WERI-Rb-1 (cell line): Measurements from ENCODE around the gene TMEM38A.

ENCODE experiments used
- DNase-seq: peaks from one replicate; pipeline ENCODE4 v3.0.0-alpha.2; 2020
- H3K27ac ChIP-seq: fragments of 250-450 bp; sonication (Bioruptor Pico); 2 replicates; pipeline ENCODE4 v1.5.1; 2020; ENCODE audit warnings: mild to moderate bottlenecking, moderate library complexity
- H3K27me3 ChIP-seq: fragments of 250-450 bp; sonication (Bioruptor Pico); 2 replicates; pipeline ENCODE4 v1.5.1; 2021; ENCODE audit warnings: mild to moderate bottlenecking, low read depth, moderate library complexity; ENCODE audit not compliant: insufficient read depth, severe bottlenecking
- H3K36me3 ChIP-seq: fragments of 250-450 bp; sonication (Bioruptor Pico); 2 replicates; pipeline ENCODE4 v1.5.1; 2020; ENCODE audit warnings: mild to moderate bottlenecking, moderate library complexity
- H3K4me3 ChIP-seq: 2 replicates; pipeline ENCODE4 v1.5.1; 2011; ENCODE audit warnings: low read depth, mild to moderate bottlenecking, control low read depth, low read length
- H3K9me3 ChIP-seq: fragments of 250-450 bp; sonication (Bioruptor Pico); 2 replicates; pipeline ENCODE4 v1.5.1; 2021; ENCODE audit warnings: mild to moderate bottlenecking, moderate library complexity; ENCODE audit not compliant: severe bottlenecking
- TF ChIP-seq, protein P1 (sequence below): IDR thresholded peaks from 2 replicates; pipeline ENCODE4 v1.5.1; 2011; ENCODE audit warnings: low read depth, mild to moderate bottlenecking, control low read depth, inconsistent platforms, low read length

The TMEM38A gene, protein sequence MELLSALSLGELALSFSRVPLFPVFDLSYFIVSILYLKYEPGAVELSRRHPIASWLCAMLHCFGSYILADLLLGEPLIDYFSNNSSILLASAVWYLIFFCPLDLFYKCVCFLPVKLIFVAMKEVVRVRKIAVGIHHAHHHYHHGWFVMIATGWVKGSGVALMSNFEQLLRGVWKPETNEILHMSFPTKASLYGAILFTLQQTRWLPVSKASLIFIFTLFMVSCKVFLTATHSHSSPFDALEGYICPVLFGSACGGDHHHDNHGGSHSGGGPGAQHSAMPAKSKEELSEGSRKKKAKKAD

DNA sequence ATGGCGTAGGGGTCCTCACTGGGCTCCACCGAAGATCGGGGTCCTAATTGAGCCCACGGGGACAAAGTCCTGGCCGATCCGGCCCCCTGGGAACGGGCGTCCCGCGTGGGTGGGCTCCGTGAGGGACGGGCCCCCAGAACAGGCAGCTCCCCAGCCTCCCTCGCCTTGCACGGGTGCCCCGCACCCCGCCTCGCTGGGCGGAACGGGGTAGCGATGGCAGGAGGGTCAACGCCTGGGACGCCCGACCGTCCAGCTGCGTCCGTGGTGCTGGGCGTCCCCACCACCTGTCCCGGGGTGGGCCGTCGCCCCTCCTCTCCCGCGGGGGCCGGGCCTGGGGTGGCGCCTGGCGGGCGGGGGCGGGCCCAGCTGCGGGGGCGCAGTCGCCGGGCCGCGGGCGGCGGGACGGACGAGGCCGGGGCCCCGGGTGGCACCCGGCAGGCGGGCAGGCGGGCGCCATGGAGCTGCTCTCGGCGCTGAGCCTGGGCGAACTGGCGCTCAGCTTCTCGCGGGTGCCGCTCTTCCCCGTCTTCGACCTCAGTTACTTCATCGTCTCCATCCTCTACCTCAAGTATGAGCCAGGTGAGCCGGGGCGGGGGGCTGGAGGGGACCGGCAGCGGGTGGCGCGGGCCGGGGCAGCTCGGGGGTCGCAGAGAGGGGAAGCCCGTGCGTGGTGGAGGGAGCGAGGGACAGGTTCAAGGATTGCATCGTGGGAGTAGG, at the start of gene TMEM38A:
Gene TMEM38A, plus strand, starts transcription at position 377 of the 717 bp plus-strand sequence. Its CDS starts 79 bp downstream, at position 456.
- Histone ChIP-seq H3K27ac (peak within 1 kb of the TSS; percentile 97), H3K36me3 (peaks cover 26% of the 10 kb centered on the region), H3K4me3 (peak within 1 kb of the TSS; percentile 81), H3K9me3 (no peaks in the 10 kb centered on the region), H3K27me3 (no peaks in the 10 kb centered on the region)
- TF ChIP-seq, protein P1, sequence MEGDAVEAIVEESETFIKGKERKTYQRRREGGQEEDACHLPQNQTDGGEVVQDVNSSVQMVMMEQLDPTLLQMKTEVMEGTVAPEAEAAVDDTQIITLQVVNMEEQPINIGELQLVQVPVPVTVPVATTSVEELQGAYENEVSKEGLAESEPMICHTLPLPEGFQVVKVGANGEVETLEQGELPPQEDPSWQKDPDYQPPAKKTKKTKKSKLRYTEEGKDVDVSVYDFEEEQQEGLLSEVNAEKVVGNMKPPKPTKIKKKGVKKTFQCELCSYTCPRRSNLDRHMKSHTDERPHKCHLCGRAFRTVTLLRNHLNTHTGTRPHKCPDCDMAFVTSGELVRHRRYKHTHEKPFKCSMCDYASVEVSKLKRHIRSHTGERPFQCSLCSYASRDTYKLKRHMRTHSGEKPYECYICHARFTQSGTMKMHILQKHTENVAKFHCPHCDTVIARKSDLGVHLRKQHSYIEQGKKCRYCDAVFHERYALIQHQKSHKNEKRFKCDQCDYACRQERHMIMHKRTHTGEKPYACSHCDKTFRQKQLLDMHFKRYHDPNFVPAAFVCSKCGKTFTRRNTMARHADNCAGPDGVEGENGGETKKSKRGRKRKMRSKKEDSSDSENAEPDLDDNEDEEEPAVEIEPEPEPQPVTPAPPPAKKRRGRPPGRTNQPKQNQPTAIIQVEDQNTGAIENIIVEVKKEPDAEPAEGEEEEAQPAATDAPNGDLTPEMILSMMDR, result no peak
- DNase-seq, result peak; percentile 52

DNA sequence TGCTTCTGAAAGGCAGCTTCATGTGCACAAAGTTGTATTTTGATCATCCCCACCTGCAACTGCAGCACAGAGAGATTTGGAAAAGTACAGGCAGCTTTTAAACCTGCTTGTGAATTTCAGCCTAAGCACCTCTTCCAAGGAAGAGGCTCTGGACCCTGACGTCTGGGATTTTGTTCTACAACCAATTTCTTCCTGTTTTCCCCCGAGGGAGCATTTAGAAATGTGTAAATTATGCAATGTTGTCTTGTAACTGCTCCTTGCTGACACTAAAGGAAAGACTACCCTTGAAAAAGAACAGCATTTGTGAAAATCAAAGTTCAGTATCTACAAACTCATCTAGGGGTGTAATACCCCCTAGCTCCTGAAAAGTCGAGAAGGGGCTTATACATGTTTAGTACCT, 48.3 kb upstream of the TMEM38A start:
- Histone ChIP-seq H3K27me3 (no peaks in the 10 kb centered on the region), H3K36me3 (no peaks in the 10 kb centered on the region), H3K9me3 (no peaks in the 10 kb centered on the region), H3K27ac (no peak overlapping the region), H3K4me3 (no peak overlapping the region)
- TF ChIP-seq, protein P1, result no peak
- no peak for DNase-seq

DNA sequence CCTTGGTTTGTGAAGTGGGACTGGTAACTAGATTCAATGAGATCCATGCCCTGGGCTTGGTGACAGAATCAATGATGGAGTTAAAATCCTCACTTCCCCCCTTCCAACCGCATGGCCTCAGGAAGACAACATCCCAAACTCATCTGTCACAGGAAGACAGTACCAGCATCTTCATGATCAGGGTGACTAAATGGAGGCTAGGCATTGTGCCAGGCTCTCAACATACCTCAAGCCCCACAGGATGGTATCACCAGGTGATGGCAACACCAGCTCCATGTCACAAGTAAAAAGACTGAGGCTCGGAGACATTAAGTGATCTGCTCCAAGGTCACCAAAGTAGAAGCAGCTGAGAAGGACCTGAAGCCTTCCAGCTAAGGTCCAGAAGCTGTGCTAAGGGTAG, 47.1 kb upstream of the TMEM38A start:
- Histone ChIP-seq H3K4me3 (no peak overlapping the region), H3K9me3 (no peaks in the 10 kb centered on the region), H3K27ac (no peak overlapping the region), H3K36me3 (no peaks in the 10 kb centered on the region), H3K27me3 (no peaks in the 10 kb centered on the region)
- DNase-seq, result no peak
- TF ChIP-seq, protein P1, result no peak

DNA sequence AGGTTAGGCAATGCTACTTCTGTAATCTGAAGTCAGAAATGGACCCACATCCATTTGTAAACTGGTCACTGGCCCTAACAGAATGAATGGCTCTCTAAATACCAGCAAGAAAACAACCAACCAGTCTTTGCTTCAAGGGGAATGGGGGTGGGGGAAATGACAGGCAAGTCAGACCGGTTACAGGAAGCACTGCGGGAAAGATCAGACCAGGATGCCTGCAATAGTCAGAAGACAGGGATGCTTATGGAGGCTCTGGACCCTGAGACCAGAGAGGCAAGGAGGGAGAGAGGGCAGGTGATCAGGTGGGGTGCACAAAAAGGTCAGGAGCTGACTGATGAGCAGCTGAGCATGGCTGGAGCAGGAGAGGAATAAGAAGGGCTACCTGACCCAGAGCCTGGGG, 46.0 kb upstream of the TMEM38A start:
- Histone ChIP-seq H3K36me3 (no peaks in the 10 kb centered on the region), H3K27me3 (no peaks in the 10 kb centered on the region), H3K9me3 (no peaks in the 10 kb centered on the region), H3K27ac (no peak overlapping the region), H3K4me3 (no peak overlapping the region)
- DNase-seq, result no peak
- TF ChIP-seq, protein P1, result no peak

DNA sequence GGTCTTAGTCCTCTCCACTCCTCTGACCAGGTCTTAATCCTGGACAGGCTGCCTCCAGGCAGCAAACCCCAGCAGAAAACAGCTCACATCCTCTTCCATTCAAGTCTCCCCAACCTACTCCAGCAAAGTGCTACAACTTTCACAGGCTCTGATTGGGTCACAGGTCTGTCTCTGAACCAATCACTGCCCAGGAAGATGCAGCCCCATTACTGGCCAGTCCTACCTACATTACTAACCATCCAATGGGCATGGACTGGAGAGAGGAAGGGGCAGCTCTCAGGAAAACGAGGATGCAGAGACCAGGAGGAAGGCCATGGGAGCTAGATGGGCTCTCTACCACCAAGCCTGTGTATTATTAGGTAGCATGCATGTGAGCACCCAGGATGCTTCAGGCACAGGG, 45.1 kb upstream of the TMEM38A start:
- H3K36me3 ChIP-seq, result no peaks in the 10 kb centered on the region
- H3K27me3 ChIP-seq, result no peaks in the 10 kb centered on the region
- TF ChIP-seq, protein P1, result no peak
- no peak overlapping the region for H3K4me3 ChIP-seq
- no peak for DNase-seq
- no peak overlapping the region for H3K27ac ChIP-seq
- no peaks in the 10 kb centered on the region for H3K9me3 ChIP-seq
